ENCODE data around the gene ADORA1. TPM values are rescaled to one million over a fixed set of nuclear protein-coding genes. Genes with fewer than 3 reads are reported as not detected.

The ADORA1 gene
- total RNA-seq, 3 donors from 2014 or later (not counting 1 experiment from before 2014, with no cell fraction given): not detected

DNA sequence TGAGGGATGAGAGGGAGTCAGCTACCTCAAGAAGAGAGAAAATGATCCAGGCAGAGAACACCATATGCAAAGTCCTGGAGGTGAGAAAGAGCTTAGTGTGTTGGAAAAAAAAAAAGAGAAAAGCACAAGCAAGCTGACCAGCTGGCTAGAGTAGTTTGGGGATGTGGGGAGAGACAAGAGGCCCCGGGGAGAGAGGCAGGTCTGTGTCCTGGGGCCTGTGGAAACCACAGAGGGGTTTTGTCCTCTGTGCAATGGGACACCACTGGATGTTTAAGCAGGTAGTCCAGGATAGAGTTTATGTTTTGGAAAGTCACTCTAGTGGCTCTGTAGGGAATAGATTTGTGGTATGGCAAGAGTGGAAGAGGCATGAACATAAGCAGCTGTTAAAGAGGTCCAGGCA is 73.4 kb downstream of the ADORA1 start:
- H3K27me3 ChIP-seq (ENCODE audit: control insufficient read depth, insufficient read depth, low read length): no peaks in the 10 kb centered on the region
- Mint-ChIP-seq H3K4me3 (no peak overlapping the region), H3K36me3 (no peaks in the 10 kb centered on the region), H3K27me3 (ENCODE audit: low read depth in 2 of 2) (peaks cover 23 to 28% of the 10 kb centered on the region in 2 donors), H3K27ac (no peak overlapping the region), H3K4me1 (no peaks in the 10 kb centered on the region), H3K9me3 (no peaks in the 10 kb centered on the region)
- H3K36me3 ChIP-seq (ENCODE audit: control insufficient read depth, insufficient read depth, low read length): no peaks in the 10 kb centered on the region
- 58% methylated on average over 1 of the region's 1 CpG for WGBS (ENCODE audit: insufficient coverage)
- ATAC-seq: no peak
- TF ChIP-seq, protein P1, sequence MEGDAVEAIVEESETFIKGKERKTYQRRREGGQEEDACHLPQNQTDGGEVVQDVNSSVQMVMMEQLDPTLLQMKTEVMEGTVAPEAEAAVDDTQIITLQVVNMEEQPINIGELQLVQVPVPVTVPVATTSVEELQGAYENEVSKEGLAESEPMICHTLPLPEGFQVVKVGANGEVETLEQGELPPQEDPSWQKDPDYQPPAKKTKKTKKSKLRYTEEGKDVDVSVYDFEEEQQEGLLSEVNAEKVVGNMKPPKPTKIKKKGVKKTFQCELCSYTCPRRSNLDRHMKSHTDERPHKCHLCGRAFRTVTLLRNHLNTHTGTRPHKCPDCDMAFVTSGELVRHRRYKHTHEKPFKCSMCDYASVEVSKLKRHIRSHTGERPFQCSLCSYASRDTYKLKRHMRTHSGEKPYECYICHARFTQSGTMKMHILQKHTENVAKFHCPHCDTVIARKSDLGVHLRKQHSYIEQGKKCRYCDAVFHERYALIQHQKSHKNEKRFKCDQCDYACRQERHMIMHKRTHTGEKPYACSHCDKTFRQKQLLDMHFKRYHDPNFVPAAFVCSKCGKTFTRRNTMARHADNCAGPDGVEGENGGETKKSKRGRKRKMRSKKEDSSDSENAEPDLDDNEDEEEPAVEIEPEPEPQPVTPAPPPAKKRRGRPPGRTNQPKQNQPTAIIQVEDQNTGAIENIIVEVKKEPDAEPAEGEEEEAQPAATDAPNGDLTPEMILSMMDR (IDR thresholded peaks at IDR 0.05): no peak
- peaks cover 7% of the 10 kb centered on the region for H3K4me1 ChIP-seq (ENCODE audit: control insufficient read depth, insufficient read depth, low read length)
- H3K4me3 ChIP-seq (ENCODE audit: low read length): no peak overlapping the region
- H3K27ac ChIP-seq (ENCODE audit: low read length): no peak overlapping the region
- intact Hi-C loops (cut with micrococcal nuclease): no loop called here
- no peak for DNase-seq
- H3K9me3 ChIP-seq (ENCODE audit: control insufficient read depth, insufficient read depth, low read length): no peaks in the 10 kb centered on the region

DNA sequence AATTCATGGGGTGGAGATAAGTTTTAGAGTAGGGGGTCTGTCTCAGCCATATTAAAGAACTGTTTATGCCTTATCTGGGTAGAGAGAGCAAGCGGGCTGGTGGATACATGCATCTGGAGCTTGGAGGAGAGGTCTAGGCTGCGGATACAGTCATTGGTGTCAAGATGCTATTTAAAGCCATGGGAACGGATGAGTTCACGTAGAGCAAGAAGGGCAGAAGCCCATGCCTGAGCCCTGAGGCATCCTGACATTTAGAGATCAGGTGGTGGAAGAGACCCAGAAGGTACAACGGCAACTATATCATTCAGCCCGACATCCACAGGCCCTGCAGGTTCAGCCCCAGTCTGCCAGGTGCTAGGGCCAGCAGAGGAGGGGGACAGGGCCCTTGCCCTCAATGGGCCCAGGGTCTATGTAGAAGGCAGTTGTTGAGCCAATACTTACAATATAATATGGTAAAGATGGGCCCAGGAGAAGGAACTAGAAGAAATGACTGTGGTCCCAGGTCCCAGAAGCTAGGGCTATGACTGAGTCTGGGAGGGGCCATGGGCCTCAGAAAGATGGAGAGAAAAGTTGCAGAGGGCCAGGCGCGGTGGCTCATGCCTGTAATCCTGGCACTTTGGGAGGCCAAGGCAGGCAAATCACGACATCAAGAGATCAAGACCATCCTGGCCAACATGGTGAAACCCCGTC is 74.1 kb downstream of the ADORA1 start:
- TF ChIP-seq, protein P1 (IDR thresholded peaks at IDR 0.05): no peak
- H3K4me1 ChIP-seq (ENCODE audit: control insufficient read depth, insufficient read depth, low read length): peaks cover 7% of the 10 kb centered on the region
- no peaks in the 10 kb centered on the region for H3K36me3 ChIP-seq (ENCODE audit: control insufficient read depth, insufficient read depth, low read length)
- H3K27me3 Mint-ChIP-seq (ENCODE audit: low read depth in 2 of 2): peaks cover 23 to 28% of the 10 kb centered on the region in 2 donors
- H3K36me3 Mint-ChIP-seq: no peaks in the 10 kb centered on the region
- no peaks in the 10 kb centered on the region for H3K9me3 Mint-ChIP-seq
- ATAC-seq (no peak), DNase-seq (no peak)
- no peaks in the 10 kb centered on the region for H3K4me1 Mint-ChIP-seq
- H3K4me3 Mint-ChIP-seq: no peak overlapping the region
- intact Hi-C loops (cut with micrococcal nuclease): no loop called here
- H3K4me3 ChIP-seq (ENCODE audit: low read length): no peak overlapping the region
- H3K27ac ChIP-seq (ENCODE audit: low read length): no peak overlapping the region
- 66% methylated on average over 10 of the region's 10 CpGs for WGBS (ENCODE audit: insufficient coverage)
- no peaks in the 10 kb centered on the region for H3K27me3 ChIP-seq (ENCODE audit: control insufficient read depth, insufficient read depth, low read length)
- H3K9me3 ChIP-seq (ENCODE audit: control insufficient read depth, insufficient read depth, low read length): no peaks in the 10 kb centered on the region
- no peak overlapping the region for H3K27ac Mint-ChIP-seq

DNA sequence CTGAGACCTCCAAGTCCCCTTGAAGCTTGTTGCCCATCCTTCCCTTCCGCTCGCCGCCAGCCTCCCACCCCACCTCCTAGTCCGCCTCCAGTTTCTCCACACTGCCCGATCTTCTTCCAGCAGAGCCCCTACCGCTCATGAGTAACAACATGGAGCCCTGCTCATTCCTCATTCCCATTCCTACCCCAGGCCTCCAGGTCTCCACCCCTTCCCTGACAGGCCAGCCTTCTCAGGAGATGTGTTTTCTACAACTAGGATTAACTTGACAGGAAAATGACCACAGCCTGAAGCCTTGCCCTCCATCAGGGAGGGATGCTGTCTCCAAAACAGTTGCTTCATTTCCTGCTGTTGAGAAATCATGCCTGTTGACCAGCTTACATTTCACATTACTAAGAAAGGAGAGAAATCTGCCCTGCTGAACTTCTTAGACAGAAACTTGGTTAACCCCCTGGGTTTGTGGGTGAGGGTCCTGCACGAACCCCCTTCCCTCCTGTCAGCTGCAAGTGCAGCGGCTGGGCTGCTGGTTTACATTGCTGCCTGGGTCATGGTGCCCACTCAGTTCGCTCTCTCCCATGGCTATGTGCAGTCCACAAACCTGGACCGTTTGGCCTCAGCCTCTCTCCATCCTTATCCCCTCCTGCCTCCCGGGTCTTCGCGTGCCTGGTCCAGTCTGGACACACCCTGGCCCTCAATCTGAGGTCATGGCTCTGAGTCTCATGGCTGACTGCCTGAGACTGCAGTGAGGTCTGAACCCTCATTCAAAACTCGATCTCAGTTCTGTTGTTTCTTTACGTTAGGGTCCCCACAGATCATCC is 75.1 kb downstream of the ADORA1 start:
- TF ChIP-seq, protein P1 (IDR thresholded peaks at IDR 0.05): no peak

More for the DNA sequence above, 75.1 kb downstream of the ADORA1 start:
- Mint-ChIP-seq H3K4me1 (no peaks in the 10 kb centered on the region), H3K9me3 (no peaks in the 10 kb centered on the region), H3K27me3 (ENCODE audit: low read depth in 2 of 2) (peaks cover 23 to 26% of the 10 kb centered on the region in 2 donors), H3K36me3 (no peaks in the 10 kb centered on the region), H3K27ac (no peak overlapping the region), H3K4me3 (no peak overlapping the region)
- no peaks in the 10 kb centered on the region for H3K27me3 ChIP-seq (ENCODE audit: control insufficient read depth, insufficient read depth, low read length)
- WGBS (ENCODE audit: insufficient coverage): 86% methylated on average over 15 of the region's 15 CpGs
- intact Hi-C loops (cut with micrococcal nuclease): no loop called here
- H3K4me1 ChIP-seq (ENCODE audit: control insufficient read depth, insufficient read depth, low read length): peaks cover 7% of the 10 kb centered on the region
- no peak overlapping the region for H3K27ac ChIP-seq (ENCODE audit: low read length)
- no peak overlapping the region for H3K4me3 ChIP-seq (ENCODE audit: low read length)
- DNase-seq: no peak
- H3K9me3 ChIP-seq (ENCODE audit: control insufficient read depth, insufficient read depth, low read length): no peaks in the 10 kb centered on the region
- ATAC-seq: no peak
- H3K36me3 ChIP-seq (ENCODE audit: control insufficient read depth, insufficient read depth, low read length): no peaks in the 10 kb centered on the region
